ENCODE results near the gene SMR3A.

Gene SMR3A

GRCh38 chr4:70405765-70406164 lies 45.2 kb downstream of the SMR3A start:
- Histone ChIP-seq H3K4me3 (ENCODE audit: low read depth, low read length) (no peak overlapping the region), H3K4ac (ENCODE audit: low read depth, low read length) (no peak overlapping the region), H3K4me1 (ENCODE audit: control insufficient read depth in 1 of 2, insufficient read depth in 2 of 2, low read length in 2 of 2) (no peaks in the 10 kb centered on the region), H3K14ac (ENCODE audit: low read length) (no peak overlapping the region), H4K8ac (ENCODE audit: low read depth, low read length) (no peak overlapping the region), H4K12ac (ENCODE audit: low read depth, low read length) (no peak overlapping the region), H2AK5ac (ENCODE audit: low read length) (no peak overlapping the region), H3K36me3 (ENCODE audit: control insufficient read depth in 1 of 2, insufficient read depth in 2 of 2, low read length in 2 of 2) (no peaks in the 10 kb centered on the region), H3K27me3 (ENCODE audit: insufficient read depth, low read length) (no peaks in the 10 kb centered on the region), H3K18ac (ENCODE audit: low read length) (no peak overlapping the region), H3K79me1 (ENCODE audit: low read length) (no peaks in the 10 kb centered on the region), H2BK120ac (ENCODE audit: insufficient read depth, low read length, poor library complexity) (no peak overlapping the region), H3K9me3 (ENCODE audit: insufficient read depth, low read depth, low read length) (no peaks in the 10 kb centered on the region), H2BK5ac (ENCODE audit: low read depth, low read length, poor library complexity) (no peak overlapping the region), H4K91ac (ENCODE audit: low read depth, low read length) (no peak overlapping the region), H2BK12ac (ENCODE audit: low read length) (no peak overlapping the region), H3K4me2 (ENCODE audit: low read length) (no peak overlapping the region), H3K79me2 (ENCODE audit: control insufficient read depth, insufficient read depth, low read length, poor library complexity) (no peaks in the 10 kb centered on the region), H3K9ac (ENCODE audit: low read length) (no peak overlapping the region), H3K27ac (ENCODE audit: low read depth, low read length) (no peak overlapping the region), H3K23ac (ENCODE audit: low read length) (no peak overlapping the region), H2AFZ (ENCODE audit: insufficient read depth, low read length, poor library complexity) (no peak overlapping the region)
- WGBS (ENCODE audit: extremely low coverage, insufficient coverage, insufficient read length): no CpG with 5 or more reads among the region's 6 CpGs
- no peak for DNase-seq

All from trophoblast cell (in vitro differentiated cells and primary cell).